SU-DHL-6 (cell line): ENCODE data around the gene IYD.

ENCODE experiments used
- EZH2phosphoT487 ChIP-seq: fragments of 200-600 bp; sonication (generic), shearing (Covaris generic); conservative IDR thresholded peaks from 2 replicates; pipeline ENCODE4 v1.6.1; 2018; ENCODE audit warnings: mild to moderate bottlenecking, antibody characterized with exemption, low read length, moderate library complexity, mixed read lengths
- TF ChIP-seq, protein P1 (sequence below): fragments of 200-600 bp; sonication (generic); IDR thresholded peaks from one replicate; pipeline ENCODE4 v1.5.1; 2017; ENCODE audit warnings: antibody characterized with exemption, mild to moderate bottlenecking, low read length, moderate library complexity; ENCODE audit not compliant: insufficient read depth, poor library complexity, severe bottlenecking

DNA sequence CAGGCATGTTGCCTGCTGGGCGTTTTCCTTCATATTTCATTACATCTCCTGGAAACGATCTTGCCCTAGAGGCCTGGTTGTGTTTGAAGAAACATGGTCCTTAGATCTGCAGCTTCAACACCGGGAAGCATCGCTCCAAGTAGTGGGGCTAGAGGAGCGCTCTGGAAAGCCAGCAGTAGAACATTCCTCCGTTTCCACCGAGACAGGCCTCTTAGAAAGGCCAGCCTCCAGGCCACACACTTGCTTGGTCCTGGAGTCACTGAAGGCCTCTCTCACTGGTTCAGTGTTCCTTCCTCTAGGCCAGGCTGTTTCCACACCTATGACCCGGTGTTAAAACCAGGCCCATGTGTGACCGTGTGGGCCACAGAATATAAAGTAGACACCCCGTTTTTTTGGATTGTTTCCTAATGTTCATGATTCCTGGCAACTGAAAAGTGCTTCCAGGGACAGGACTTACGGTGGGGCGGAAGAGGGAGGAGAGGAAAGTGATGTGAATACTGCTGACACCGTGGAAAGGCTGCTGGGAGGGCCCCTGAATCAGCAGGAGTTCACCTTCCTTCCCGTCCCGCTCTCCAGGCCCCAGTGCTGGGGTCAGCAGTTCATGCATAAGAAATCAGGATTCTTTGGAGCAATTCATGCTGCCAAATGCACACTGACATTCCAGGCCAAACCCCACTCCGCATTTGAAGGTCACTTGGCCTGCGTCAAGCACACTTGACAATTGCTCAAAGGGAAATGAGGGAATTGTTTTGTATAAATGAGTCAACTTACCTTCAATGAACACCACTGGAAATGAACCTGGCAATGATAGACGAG, 83.8 kb downstream of the IYD start:
- TF ChIP-seq, protein P1, sequence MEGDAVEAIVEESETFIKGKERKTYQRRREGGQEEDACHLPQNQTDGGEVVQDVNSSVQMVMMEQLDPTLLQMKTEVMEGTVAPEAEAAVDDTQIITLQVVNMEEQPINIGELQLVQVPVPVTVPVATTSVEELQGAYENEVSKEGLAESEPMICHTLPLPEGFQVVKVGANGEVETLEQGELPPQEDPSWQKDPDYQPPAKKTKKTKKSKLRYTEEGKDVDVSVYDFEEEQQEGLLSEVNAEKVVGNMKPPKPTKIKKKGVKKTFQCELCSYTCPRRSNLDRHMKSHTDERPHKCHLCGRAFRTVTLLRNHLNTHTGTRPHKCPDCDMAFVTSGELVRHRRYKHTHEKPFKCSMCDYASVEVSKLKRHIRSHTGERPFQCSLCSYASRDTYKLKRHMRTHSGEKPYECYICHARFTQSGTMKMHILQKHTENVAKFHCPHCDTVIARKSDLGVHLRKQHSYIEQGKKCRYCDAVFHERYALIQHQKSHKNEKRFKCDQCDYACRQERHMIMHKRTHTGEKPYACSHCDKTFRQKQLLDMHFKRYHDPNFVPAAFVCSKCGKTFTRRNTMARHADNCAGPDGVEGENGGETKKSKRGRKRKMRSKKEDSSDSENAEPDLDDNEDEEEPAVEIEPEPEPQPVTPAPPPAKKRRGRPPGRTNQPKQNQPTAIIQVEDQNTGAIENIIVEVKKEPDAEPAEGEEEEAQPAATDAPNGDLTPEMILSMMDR, result no peak
- TF ChIP-seq EZH2phosphoT487, result no peak
